Activated T-cell treated with anti-CD3 and anti-CD28 coated beads for 1 hour (primary cell): ENCODE results near the gene ENPP1.

Source experiments
- DNase-seq: peaks from one replicate; pipeline ENCODE4 v3.0.0-alpha.2; 2020; ENCODE audit warnings: low read depth

The ENPP1 gene

GRCh38 chr6:131787079-131787478 lies 20.7 kb upstream of the ENPP1 start:
- DNase-seq, result no peak

DNA sequence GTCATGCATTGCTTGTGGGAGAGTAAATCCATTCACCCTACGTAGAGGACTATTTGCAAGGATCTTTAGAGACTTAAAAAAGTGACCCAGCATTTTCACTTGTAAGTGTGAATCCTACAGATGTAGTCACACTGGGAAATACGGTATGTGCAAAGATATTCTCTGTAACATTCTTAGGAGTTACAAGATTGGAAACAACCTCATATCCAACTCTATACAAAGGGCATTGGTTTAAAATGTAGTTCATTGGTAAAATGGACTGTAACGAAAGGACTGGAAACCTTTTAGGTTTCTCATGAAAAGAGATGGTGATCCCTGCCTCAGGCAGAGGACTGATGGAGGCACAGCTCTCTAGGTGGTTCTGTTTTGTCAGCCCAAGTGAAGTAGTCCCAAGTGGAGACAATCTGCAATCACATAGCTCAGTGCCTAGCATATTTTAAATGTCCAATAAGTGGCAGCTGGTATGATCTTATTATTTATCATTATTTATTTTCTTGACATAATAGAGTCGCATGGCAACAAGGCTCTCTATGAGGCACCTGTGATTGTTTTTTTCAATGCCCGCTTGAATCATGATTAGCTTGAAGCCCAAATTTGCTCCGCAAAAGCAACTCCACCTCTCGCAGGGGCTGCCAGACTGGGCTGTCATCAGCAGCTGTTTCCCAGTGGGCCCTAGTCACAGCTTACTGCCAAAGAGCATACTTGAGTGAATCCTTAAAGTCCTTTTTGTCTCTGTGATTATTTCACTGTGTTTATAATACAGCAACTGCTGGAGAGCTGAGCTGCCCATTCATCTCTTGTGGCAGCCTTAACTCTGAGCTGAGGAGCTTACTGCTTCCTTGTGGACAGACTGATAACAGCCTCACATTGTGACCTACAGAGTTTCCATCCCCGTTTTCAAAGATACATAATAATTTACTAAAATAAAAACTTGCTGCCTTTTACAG lies 19.8 kb upstream of the ENPP1 start:
- DNase-seq, result no peak

DNA sequence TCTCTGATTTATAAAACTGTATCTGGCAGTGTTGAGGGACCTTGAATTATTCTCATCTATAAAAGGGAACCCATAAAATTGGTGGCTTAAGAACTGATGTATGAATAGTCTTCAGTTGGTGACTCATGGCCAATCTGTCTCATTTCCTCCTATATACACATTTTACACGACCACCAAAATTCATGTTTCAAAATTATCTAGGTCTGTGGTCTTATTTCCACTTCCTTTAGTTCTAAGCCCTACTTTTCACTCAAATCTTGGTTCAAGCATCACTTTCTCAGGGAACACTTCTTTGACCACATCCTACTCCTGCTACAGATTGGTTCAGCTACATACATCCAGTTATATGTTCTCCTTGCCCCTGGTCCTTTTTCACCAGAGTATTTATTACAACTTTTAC lies 18.6 kb upstream of the ENPP1 start:
- no peak for DNase-seq

DNA sequence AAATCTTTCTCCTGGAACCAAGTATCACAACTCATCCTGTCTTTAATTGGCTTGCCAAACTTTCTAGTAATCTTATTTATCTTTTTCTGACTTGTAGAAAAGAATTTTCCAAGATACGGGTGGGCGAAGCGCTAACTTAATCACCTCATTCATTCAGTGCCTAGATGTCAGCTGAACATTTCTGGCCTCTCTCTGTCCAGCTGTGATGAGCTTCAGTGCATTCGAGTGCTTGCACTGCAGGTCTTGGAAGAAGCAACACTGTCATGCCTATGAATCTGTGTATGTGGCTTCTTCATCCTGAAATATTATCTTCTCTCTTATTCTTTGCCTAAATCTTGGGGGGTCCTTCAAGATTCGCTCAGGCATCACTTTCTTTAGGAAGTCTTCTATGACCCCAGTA lies 16.3 kb upstream of the ENPP1 start:
- no peak for DNase-seq

- no peak for DNase-seq
Measured at GRCh38 chr6:131792091-131792496, 15.7 kb upstream of the ENPP1 start.

DNA sequence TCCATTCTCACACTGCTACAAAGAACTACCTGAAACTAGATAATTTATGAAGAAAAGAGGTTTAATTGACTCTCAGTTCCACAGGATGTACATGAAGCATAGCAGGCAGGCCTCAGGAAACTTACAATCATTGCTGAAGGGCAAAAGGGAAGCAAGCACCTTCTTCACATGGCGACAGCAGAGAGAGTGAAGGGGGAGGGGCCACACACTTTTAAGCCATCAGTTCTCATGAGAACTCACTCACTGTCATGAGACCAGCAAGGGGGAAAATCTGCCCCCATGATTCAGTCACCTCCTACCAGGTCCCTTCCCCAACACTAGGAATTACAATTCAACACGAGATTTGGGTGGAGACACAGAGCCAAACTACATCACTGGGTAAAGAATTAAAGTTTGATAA lies 12.5 kb upstream of the ENPP1 start:
- no peak for DNase-seq

GRCh38 chr6:131802347-131802746 lies 5.5 kb upstream of the ENPP1 start:
- no peak for DNase-seq

DNA sequence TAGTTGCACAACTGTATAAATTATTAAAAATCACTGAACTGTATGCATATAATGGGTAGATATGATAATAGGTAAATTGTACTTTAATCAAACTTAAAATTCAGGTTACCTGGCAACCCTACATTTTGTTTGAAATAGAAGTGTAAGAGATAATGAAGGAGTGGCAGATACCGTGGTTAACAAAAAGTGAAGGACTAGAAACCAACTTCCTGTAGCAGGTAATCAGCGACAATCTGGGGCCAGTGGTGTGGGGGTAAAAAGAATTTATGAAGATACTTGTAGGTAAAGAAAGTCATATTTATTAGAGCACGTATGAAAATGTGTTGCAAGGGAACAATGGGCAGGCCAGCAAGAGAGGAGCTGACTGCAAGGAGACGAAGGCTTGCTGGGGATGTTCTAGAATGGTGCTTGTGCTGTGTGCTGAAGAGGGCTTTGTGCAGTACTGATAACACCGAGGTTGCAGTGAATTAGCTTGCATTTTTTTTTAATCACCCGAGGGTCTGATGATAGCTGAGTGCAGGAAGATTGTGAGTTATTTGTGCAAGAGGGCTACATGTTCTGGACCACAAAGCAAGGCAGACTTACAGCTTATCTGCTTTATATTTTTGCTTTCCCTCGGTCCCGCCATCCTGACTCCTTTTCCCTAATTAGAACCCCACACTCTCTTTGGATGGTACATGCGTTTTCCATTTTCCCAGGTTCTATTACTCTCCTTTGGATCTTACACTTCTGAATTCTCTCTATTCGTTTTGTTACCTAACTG lies 4.6 kb upstream of the ENPP1 start:
- no peak for DNase-seq

- no peak for DNase-seq
Measured at GRCh38 chr6:131804131-131804530, 3.7 kb upstream of the ENPP1 start.

GRCh38 chr6:131807321-131807643 lies 538 bp upstream of the ENPP1 start:
- DNase-seq, result no peak

- no peak for DNase-seq
Measured at GRCh38 chr6:131808460-131809269, 845 bp downstream of the ENPP1 start.

- no peak for DNase-seq
Measured at GRCh38 chr6:131811500-131811899, 3.7 kb downstream of the ENPP1 start.

DNA sequence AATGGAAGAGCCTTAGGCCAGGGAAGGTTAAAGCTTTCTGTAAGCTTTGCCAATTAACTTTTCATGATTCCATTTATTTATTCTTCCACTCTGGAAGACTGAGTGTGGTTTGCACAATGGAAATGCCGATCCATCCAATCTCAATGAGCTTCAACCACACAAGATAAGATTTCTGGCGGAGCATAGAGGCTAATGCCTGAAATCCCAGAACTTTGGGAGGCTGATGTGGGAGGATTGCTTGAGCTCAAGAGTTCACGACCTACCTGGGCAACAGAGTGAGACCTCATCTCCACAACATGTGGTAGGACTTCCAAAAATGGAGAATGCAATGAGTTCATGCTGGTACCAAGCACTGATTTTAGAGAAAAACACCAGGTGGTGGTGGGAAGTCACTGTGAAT lies 6.2 kb downstream of the ENPP1 start:
- DNase-seq, result no peak

- DNase-seq, result no peak
Measured at GRCh38 chr6:131816869-131817268, 9.0 kb downstream of the ENPP1 start.

GRCh38 chr6:131819572-131820124 lies 11.8 kb downstream of the ENPP1 start:
- no peak for DNase-seq

DNA sequence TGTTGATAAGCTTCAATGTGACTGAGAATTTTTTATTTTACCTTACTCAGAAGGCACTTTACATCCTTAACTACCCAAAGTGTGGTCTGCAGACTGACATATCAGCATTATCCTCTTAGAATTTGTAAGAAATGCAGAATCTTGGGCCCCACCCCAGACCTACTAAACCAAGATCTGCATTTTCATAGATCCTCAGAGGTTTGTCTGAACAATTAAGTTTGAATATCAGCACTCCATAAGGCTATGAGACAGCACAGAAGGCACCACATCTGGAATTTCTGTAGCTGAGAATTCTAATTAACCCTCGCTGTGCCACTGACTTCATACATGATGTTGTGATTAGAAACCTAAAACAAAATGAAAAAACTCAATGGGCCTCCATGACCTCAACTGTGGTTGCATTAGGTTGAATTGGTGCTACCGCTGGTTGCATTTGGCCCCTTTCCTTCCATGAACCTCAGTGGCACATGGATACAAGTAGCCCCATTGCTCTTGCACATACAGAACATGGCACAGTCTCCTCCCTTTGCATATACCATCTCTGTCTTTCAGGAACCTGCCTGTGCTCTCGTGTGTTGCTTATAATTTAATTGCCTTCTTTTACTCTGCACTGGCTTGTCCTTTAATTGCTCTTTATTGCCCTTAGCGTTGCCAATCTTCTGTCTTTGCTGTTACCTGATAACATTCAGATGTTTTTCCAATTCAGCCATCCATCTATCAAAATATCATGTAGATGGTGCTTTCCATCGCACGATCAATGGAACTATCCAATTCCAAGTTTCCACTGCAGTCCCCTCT lies 13.4 kb downstream of the ENPP1 start:
- DNase-seq, result no peak

- no peak for DNase-seq
Measured at GRCh38 chr6:131822119-131822518, 14.3 kb downstream of the ENPP1 start.

- DNase-seq, result no peak
Measured at GRCh38 chr6:131823276-131823902, 15.6 kb downstream of the ENPP1 start.

DNA sequence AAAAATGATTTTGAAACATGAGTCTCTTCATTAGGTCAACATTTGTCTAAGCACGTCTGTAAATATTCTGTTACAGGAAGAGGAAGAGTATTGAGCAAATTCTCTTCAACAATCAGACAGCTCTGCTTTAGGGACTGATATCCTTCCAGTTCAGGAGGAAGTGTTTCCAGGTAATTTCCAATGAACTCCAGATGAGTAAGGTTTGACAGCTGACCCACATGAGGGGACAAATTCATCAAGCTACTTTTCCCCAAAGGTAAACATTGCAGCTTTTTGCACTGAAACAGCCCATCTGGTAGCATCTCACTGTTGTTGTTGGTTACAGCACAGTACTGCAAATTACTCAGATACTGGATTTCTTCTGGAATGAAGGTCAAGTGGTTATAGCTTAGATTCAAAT lies 18.1 kb downstream of the ENPP1 start:
- no peak for DNase-seq

DNA sequence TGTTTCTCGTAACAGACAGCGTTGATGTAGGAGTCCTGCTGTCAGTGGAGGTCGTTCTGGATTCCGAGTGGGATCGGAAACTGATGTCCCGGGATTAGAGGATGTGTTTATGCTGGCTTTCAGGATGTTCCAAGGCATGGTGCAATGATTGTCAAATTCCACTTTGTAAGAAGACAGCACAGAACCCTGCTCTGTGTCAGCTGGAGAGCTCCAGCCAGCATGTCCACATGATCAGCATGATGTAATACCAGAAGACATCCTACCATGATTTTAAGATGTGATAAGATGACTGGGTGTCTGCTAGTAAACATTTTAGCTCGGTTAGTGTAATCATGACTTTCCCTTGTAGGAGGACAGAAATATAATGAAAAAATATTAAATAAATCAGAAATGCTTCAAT lies 20.3 kb downstream of the ENPP1 start:
- no peak for DNase-seq

GRCh38 chr6:131828951-131829350 lies 21.1 kb downstream of the ENPP1 start:
- DNase-seq, result no peak
